Measurements from ENCODE around the gene ARMC12. TPM values are rescaled to one million over a fixed set of nuclear protein-coding genes. Genes with fewer than 3 reads are reported as not detected.

Gene ARMC12
- total and polyA plus RNA-seq, 2 of the 13 experiments (the other 11 are each of a cell fraction or from before 2014, with no cell fraction given): 1.3 TPM; not detected in 1

- TF ChIP-seq, protein P1, sequence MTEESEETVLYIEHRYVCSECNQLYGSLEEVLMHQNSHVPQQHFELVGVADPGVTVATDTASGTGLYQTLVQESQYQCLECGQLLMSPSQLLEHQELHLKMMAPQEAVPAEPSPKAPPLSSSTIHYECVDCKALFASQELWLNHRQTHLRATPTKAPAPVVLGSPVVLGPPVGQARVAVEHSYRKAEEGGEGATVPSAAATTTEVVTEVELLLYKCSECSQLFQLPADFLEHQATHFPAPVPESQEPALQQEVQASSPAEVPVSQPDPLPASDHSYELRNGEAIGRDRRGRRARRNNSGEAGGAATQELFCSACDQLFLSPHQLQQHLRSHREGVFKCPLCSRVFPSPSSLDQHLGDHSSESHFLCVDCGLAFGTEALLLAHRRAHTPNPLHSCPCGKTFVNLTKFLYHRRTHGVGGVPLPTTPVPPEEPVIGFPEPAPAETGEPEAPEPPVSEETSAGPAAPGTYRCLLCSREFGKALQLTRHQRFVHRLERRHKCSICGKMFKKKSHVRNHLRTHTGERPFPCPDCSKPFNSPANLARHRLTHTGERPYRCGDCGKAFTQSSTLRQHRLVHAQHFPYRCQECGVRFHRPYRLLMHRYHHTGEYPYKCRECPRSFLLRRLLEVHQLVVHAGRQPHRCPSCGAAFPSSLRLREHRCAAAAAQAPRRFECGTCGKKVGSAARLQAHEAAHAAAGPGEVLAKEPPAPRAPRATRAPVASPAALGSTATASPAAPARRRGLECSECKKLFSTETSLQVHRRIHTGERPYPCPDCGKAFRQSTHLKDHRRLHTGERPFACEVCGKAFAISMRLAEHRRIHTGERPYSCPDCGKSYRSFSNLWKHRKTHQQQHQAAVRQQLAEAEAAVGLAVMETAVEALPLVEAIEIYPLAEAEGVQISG (CRISPR knock-in tag; IDR thresholded peaks at IDR 0.05): peak; percentile 59
- TF ChIP-seq HNF4A (CRISPR knock-in tag; IDR thresholded peaks at IDR 0.05): peak; percentile 47; the same call in 1 of the 2 replicates
- no peak for TF ChIP-seq GLI4 (CRISPR knock-in tag; IDR thresholded peaks at IDR 0.05; ENCODE audit: borderline replicate concordance)
- no peak for TF ChIP-seq ZIK1 (CRISPR knock-in tag; IDR thresholded peaks at IDR 0.05; ENCODE audit: borderline replicate concordance, low read depth)
- TF ChIP-seq MTF2 (CRISPR knock-in tag; IDR thresholded peaks at IDR 0.05; ENCODE audit: borderline replicate concordance): peak; percentile 91; the same call in 1 of the 2 replicates
- TF ChIP-seq AHR (CRISPR knock-in tag; IDR thresholded peaks at IDR 0.05): peak; percentile 92; the same call in 1 of the 2 replicates
- TF ChIP-seq, protein P2, sequence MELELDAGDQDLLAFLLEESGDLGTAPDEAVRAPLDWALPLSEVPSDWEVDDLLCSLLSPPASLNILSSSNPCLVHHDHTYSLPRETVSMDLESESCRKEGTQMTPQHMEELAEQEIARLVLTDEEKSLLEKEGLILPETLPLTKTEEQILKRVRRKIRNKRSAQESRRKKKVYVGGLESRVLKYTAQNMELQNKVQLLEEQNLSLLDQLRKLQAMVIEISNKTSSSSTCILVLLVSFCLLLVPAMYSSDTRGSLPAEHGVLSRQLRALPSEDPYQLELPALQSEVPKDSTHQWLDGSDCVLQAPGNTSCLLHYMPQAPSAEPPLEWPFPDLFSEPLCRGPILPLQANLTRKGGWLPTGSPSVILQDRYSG (CRISPR knock-in tag; IDR thresholded peaks at IDR 0.05): no peak
- TF ChIP-seq, protein P3, sequence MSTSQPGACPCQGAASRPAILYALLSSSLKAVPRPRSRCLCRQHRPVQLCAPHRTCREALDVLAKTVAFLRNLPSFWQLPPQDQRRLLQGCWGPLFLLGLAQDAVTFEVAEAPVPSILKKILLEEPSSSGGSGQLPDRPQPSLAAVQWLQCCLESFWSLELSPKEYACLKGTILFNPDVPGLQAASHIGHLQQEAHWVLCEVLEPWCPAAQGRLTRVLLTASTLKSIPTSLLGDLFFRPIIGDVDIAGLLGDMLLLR (CRISPR knock-in tag; IDR thresholded peaks at IDR 0.05): no peak; the same call in 1 of the 2 replicates
- peak; percentile 83; the same call in 1 of the 2 replicates for TF ChIP-seq ZNF225 (CRISPR knock-in tag; IDR thresholded peaks at IDR 0.05)
- TF ChIP-seq ZFAT (CRISPR knock-in tag; conservative IDR thresholded peaks at IDR 0.05): no peak
- peak; percentile 59; the same call in 1 of the 2 replicates for TF ChIP-seq ZNF580 (CRISPR knock-in tag; IDR thresholded peaks at IDR 0.05; ENCODE audit: borderline replicate concordance, low read depth)
- no peak for TF ChIP-seq ZNF562 (CRISPR knock-in tag; IDR thresholded peaks at IDR 0.05; ENCODE audit: borderline replicate concordance)
- TF ChIP-seq MYPOP (CRISPR knock-in tag; IDR thresholded peaks at IDR 0.05): peak; percentile 95
- TF ChIP-seq SYNCRIP (IDR thresholded peaks at IDR 0.05; ENCODE audit: insufficient read depth, low read depth, low read length): no peak
- TF ChIP-seq ZNF766 (CRISPR knock-in tag; IDR thresholded peaks at IDR 0.05; ENCODE audit: borderline replicate concordance): no peak; the same call in 1 of the 2 replicates
- peak; percentile 97 for TF ChIP-seq ZNF639 (CRISPR knock-in tag; conservative IDR thresholded peaks at IDR 0.05)
- TF ChIP-seq NKX3-1 (CRISPR knock-in tag; IDR thresholded peaks at IDR 0.05): no peak; the same call in 1 of the 2 replicates
- TF ChIP-seq ZNF782 (CRISPR knock-in tag; IDR thresholded peaks at IDR 0.05; ENCODE audit: borderline replicate concordance): no peak; the same call in 1 of the 2 replicates
- TF ChIP-seq ADNP (CRISPR knock-in tag; IDR thresholded peaks at IDR 0.05): no peak
Measured at GRCh38 chr6:35731736-35732532, 4.9 kb upstream of the ARMC12 start (continued).

Measured in HepG2 (cell line).